GM19240 (cell line): ENCODE results near the gene ST3GAL3.

Experiments used
- DNase-seq: peaks from one replicate; pipeline ENCODE4 v3.0.0; 2011; ENCODE audit warnings: low spot score; ENCODE audit not compliant: insufficient read length

The ST3GAL3 gene

DNA sequence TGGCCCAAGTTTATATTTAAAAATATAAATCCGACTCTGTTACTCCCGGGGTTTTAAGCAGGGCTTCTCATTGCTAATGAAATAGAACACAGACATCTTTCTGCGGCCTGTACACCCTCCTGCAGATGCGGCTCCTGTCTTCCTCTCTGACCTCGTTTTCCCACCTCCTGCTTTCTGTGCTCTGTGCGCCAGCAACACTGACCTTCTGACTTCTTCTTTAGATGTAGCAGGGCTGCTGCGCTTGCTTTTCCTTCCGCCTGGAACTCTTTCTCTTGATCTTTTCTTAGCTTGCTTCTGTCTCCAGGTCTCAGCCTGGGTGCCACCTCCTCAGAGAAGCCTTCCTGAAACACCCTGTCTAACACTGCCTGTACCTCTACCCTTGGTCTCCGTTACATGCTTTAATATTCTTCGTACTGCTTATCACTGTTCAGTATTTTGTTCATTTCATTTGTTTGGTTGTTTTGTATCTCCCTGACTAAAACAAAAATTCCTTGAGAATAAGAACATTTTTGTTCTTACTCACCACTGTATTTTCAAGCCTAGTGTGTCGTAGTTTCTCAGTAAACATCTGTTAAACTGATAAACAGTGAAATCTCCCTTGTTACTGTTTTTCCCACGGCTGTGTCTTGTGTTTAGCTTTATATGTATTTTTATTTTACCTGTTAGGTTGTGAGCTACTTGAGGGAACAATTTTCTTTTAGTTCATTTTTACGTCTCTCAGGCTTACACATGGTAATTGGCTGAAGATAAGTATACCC is 79.0 kb downstream of the ST3GAL3 start:
- no peak for DNase-seq

DNA sequence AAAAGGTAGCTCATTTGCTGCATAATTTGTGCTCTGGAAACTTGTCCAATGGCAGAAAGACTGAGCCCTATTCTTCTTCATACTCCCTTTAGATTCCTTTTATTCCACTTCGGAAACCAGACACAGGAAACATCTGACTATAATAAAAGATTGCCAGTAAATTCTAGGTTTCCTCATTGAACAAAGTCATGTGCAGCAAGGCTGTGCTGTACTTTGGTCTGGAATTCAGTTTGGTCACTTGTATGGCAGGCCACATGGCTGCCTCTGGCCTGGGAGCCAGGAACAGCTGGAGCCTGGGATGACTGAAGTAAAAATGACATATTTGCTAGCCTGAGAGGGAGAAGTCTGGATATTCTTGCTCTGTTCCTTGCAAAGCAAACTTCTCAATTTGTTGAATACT is 79.6 kb downstream of the ST3GAL3 start:
- no peak for DNase-seq

DNA sequence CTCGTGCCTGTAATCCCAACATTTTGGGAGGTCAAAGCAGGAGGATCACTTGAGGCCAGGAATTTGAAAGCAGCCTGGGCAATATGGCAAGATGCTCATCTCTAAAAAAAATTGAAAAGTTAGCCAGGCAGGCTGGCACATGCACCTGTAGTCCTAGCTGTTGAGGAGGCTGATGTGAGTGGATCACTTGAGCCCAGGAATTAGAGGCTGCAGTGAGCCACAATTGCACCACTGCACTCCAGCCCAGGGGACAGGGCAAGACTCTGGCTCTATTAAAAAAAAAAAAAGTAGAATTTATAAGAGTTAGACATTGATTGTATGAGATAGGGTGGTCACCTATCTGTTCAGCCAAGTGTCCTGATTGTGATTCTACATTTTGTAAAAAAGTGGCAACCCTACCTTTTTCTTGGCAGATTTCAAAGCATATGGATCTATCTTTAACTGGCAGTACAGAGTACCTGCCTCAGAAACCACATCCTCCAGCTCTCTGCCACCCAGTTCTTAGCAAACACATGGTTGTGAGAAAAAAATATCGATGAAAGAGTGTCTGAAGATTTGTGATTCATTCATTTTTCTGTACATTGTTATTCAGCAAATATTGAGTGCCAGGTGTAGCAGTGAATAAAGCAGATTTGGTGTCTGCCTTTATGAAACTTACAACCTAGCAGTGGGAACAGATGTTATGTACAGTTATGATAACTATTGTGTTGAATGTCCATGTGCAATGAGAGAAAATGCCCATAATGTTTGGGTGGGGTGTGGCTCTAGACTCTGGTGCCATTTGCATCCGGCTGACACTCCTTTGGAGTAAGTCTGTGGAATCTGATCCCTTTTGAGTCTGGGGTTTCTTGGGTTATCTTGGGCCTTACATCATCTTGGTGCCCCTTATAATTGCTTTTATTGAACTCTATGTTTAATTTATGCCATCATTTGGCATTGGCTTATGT is 82.5 kb downstream of the ST3GAL3 start:
- no peak for DNase-seq

- DNase-seq, result no peak
Observed at GRCh38 chr1:43791243-43791642, 83.9 kb downstream of the ST3GAL3 start.

DNA sequence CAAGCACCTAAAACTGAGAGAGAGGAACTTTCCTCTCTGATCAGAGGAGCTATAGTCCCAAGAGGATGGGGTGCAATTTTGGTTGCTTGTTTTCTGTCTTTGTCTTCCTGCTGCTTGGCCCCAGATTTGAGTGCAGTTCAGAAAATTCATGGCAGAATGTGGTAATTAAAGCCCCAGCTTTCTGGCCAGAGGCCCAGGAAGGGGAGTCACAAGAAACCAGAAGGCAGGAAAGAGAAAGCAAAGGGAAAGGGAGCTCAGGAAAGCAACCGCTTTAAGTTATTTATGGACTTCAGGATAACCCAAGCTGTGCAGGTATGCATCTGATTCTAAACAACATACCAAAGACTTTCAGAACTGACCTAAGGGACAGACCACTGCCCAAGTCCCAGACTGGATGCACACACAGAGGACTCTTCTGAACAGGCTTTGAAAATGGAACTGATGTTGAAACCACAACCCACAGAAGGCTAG is 88.8 kb downstream of the ST3GAL3 start:
- no peak for DNase-seq

- no peak for DNase-seq
Observed at GRCh38 chr1:43797891-43798290, 90.6 kb downstream of the ST3GAL3 start.

GRCh38 chr1:43799656-43800635 is 92.6 kb downstream of the ST3GAL3 start:
- DNase-seq, result no peak

GRCh38 chr1:43800771-43801170 is 93.4 kb downstream of the ST3GAL3 start:
- DNase-seq, result no peak

GRCh38 chr1:43801203-43801602 is 93.9 kb downstream of the ST3GAL3 start:
- DNase-seq, result no peak

- DNase-seq, result no peak
Observed at GRCh38 chr1:43802356-43802980, 95.1 kb downstream of the ST3GAL3 start.

DNA sequence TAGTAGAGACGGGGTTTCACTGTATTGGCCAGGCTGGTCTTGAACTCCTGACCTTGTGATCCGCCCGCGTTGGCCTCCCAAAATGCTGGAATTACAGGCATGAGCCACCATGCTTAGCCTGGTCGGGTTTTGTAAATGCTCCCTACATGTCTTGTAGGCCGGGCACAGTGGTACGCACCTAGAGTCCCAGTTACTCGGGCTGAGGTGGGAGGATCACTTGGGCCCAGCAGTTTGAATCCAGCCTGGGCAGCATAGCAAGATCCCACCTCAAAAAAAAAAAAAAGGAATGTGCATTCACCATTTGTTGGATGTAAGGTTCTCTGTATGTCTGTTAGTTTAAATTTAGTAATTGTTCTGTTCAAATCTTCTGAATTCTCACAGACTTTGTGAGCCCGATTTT is 95.8 kb downstream of the ST3GAL3 start:
- no peak for DNase-seq

GRCh38 chr1:43803646-43804045 is 96.3 kb downstream of the ST3GAL3 start:
- DNase-seq, result no peak

DNA sequence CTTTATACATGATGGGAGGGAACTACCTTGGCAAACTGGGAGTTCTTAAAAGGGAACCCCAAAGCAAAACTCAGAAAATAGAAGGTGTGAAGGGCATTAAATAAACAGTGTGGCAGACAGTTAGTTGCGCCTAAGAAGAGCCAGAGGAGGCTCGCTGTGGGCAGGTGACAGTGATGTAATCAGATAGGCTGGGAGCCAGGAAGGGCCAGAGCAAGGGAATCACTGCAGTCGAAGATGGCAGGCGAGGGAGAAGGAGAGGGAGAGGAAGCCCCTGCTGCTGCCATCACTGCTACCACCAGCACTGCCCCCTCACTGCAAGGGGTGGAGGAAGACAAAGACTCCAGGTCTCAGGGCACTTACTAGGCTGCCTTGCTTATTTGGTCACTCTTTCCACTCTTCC is 97.2 kb downstream of the ST3GAL3 start:
- DNase-seq, result no peak

DNA sequence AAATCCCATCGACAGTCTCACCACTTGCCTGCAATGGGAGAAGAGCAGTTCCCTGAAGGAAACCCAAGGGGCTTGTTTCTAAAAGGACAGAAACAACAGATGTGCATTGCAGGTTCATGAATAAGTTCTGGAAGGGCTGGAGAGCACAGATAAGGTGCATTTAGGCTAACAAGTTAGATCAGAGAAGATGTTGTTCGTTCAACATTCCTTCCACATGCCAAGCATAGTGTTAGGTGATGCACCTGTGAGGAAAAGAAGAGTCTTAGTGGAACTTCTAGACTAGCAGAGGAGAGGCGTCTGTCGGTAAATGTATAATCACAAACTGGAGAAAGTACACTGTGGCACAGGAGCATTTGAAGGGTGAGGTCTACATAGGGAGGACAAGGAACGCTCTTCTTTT is 98.0 kb downstream of the ST3GAL3 start:
- no peak for DNase-seq

GRCh38 chr1:43806183-43806582 is 98.8 kb downstream of the ST3GAL3 start:
- DNase-seq, result no peak

GRCh38 chr1:43809097-43809673 is 101.8 kb downstream of the ST3GAL3 start:
- DNase-seq, result no peak

GRCh38 chr1:43812579-43812978 is 105.2 kb downstream of the ST3GAL3 start:
- DNase-seq, result no peak

- no peak for DNase-seq
Observed at GRCh38 chr1:43814401-43814800, 107.1 kb downstream of the ST3GAL3 start.

DNA sequence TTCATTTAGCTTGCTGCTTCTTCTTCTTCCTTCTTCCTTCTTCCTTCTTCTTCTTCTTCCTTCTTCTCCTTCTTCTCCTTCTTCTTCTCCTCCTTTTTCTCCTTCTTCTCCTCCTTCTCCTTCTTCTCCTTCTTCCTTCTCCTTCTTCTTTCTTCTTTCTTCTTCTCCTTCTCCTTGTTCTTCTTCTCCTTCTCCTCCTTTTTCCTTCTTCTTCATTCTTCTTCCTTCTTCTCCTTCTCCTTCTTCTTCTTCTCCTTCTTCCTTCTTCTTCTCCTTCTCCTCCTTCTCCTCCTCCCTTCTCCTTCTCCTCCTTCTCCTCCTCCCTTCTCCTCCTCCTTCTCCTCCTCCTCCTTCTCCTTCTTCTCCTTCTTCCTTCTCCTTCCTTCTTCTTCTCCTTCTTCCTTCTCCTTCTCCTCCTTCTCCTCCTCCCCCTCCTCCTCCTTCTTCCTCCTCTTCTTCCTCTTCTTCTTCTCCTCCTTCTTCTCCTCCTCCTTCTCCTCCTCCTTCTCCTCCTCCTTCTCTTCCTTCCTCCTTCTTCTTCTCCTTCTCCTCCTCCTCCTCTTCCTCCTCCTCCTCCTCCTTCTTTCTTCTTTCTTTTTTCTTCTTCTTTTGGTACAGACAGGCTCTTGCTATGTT is 110.1 kb downstream of the ST3GAL3 start:
- DNase-seq, result no peak

GRCh38 chr1:43818691-43819090 is 111.4 kb downstream of the ST3GAL3 start:
- DNase-seq, result no peak
